ENCODE measurements around the gene HHAT.

HHAT gene

DNA sequence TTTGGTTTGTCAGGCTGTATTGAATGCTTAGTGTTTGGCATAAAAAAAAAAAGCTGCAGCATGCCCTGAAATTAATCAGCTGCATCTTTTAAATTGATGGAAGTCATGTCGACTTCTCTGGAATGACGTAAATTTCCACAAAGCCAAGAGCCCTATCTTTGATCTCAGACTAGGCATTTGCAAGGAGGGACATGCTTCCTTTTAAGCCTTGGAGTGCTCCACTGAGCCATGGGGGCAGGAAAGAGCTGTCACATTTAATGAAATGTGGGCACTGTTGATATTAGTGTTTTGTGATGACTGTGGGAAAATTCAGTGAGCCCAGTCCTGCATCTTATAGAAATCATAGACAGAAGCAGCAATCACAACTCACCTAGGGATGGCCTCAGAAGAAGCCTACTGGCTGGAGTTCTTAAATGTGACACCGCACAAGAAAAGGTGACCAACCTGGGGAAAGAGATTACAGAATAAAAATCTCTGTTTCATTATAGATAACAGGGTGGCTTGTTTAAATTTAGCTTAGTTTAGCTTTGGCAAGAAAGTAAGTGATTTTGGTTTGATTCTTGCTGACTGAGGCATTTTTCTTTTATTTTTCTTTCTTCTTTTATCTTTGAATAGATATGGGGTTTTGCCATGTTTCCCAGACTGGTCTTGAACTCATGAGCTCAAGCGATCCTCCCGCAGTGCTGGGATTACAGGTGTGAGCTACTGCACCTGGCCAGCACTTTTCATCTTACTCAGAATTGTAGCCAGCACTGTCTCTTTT is 188.2 kb downstream of the HHAT start:
- Histone ChIP-seq H3K36me3 (ENCODE audit: insufficient read depth, insufficient read length, low read length) (no peaks in the 10 kb centered on the region), H3K9ac (ENCODE audit: insufficient read length, low read depth) (no peak overlapping the region), H3K9me3 (ENCODE audit: insufficient read depth, low read length) (no peaks in the 10 kb centered on the region), H3K4me3 (ENCODE audit: insufficient read length, low read depth) (no peak overlapping the region), H3K4me1 (ENCODE audit: insufficient read depth, insufficient read length) (no peaks in the 10 kb centered on the region), H3K27me3 (ENCODE audit: insufficient read depth, insufficient read length) (no peaks in the 10 kb centered on the region)
- no peak for DNase-seq (ENCODE audit: low read depth, low spot score)
- TF ChIP-seq YY1 (IDR thresholded peaks at IDR 0.05; ENCODE audit: insufficient read depth, insufficient read length) (no peak), ZNF274 (IDR thresholded peaks at IDR 0.05; ENCODE audit: low read depth, low read length) (no peak), SUZ12 (IDR thresholded peaks at IDR 0.05; ENCODE audit: extremely low read depth, insufficient read depth, insufficient read length) (no peak)

DNA sequence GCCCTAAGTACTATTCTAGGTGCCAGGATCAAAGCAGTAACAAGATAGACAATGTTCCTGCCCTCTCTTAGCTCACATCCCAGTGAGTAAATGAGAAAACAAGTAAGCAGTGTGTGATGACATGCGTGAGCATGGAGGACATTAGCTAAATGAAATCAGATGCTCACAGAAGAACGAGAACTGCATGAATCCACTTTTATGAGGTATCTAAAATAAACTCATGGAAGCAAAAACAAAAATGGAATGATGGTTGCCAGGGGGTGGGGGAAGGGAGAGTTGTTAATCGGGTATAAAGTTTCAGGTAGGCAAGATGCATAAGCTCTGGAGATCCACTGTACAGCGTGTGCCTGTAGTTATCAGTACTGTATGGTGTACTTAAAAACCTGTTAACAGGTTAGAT is 195.1 kb downstream of the HHAT start:
- Histone ChIP-seq H3K4me3 (ENCODE audit: insufficient read length, low read depth) (no peak overlapping the region), H3K9me3 (ENCODE audit: insufficient read depth, low read length) (no peaks in the 10 kb centered on the region), H3K36me3 (ENCODE audit: insufficient read depth, insufficient read length, low read length) (no peaks in the 10 kb centered on the region), H3K9ac (ENCODE audit: insufficient read length, low read depth) (no peak overlapping the region), H3K4me1 (ENCODE audit: insufficient read depth, insufficient read length) (no peaks in the 10 kb centered on the region), H3K27me3 (ENCODE audit: insufficient read depth, insufficient read length) (no peaks in the 10 kb centered on the region)
- TF ChIP-seq YY1 (IDR thresholded peaks at IDR 0.05; ENCODE audit: insufficient read depth, insufficient read length) (no peak), SUZ12 (IDR thresholded peaks at IDR 0.05; ENCODE audit: extremely low read depth, insufficient read depth, insufficient read length) (no peak), ZNF274 (IDR thresholded peaks at IDR 0.05; ENCODE audit: low read depth, low read length) (no peak)
- no peak for DNase-seq (ENCODE audit: low read depth, low spot score)

DNA sequence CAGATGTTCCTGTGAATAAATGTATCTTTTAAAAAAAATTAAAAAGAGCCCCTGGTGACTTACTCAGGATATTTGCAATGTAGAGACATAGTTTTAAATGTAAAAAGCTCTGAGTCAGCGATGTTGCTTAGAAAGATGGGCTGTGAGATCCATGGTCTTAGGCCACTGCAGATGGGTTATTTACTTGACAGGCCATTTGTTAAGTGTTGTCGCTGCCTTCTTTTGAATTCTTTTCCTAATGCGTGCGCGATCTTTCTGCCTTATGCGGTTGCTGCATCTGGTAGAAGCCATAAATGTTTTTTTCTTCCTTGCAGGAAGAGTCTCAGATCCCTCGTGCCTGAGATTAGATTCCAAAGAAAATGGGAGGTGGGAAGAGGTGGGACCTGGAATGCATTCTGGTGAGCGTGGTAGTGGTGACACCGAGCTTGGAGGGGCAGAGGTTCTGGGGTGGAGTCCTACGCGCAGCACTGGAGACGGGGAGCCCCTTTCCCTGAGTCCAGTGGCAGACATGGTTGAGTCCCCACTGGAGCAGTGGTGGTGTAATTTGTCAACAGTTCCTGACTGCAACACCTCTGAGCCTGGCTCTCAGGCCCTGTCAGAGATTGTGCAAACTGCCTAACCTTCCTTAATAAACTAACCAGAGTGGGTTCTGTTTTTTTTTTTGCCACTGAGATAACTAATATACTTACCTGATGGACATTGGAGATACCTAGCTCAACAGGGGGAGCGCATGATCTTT is 197.2 kb downstream of the HHAT start:
- Histone ChIP-seq H3K27me3 (ENCODE audit: insufficient read depth, insufficient read length) (no peaks in the 10 kb centered on the region), H3K4me1 (ENCODE audit: insufficient read depth, insufficient read length) (no peaks in the 10 kb centered on the region), H3K9ac (ENCODE audit: insufficient read length, low read depth) (no peak overlapping the region), H3K9me3 (ENCODE audit: insufficient read depth, low read length) (no peaks in the 10 kb centered on the region), H3K4me3 (ENCODE audit: insufficient read length, low read depth) (no peak overlapping the region), H3K36me3 (ENCODE audit: insufficient read depth, insufficient read length, low read length) (no peaks in the 10 kb centered on the region)
- no peak for DNase-seq (ENCODE audit: low read depth, low spot score)
- TF ChIP-seq SUZ12 (IDR thresholded peaks at IDR 0.05; ENCODE audit: extremely low read depth, insufficient read depth, insufficient read length) (no peak), ZNF274 (IDR thresholded peaks at IDR 0.05; ENCODE audit: low read depth, low read length) (no peak), YY1 (IDR thresholded peaks at IDR 0.05; ENCODE audit: insufficient read depth, insufficient read length) (no peak)

DNA sequence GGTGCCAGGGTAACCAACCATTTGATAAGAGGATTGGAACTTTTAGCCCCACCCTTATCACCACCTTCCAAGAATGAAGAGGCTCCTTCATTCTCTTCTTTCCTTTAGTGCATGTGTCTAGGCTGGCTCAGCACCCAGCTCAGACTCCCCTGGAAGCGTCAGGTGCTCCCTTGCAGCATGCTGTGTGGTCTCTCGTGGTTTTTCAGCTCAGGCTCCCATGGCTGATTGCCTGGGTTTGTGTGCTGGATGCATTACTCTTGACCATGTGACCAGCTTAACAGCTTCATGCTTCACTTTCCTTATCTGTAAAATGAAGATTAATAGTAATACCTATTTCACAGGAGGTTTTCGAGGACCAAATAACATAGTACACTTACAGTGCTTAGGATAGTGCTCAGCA is 198.4 kb downstream of the HHAT start:
- H3K4me3 ChIP-seq (ENCODE audit: insufficient read length, low read depth), result no peak overlapping the region
- TF ChIP-seq ZNF274 (IDR thresholded peaks at IDR 0.05; ENCODE audit: low read depth, low read length) (no peak), SUZ12 (IDR thresholded peaks at IDR 0.05; ENCODE audit: extremely low read depth, insufficient read depth, insufficient read length) (no peak), YY1 (IDR thresholded peaks at IDR 0.05; ENCODE audit: insufficient read depth, insufficient read length) (no peak)
- no peaks in the 10 kb centered on the region for H3K27me3 ChIP-seq (ENCODE audit: insufficient read depth, insufficient read length)
- H3K9ac ChIP-seq (ENCODE audit: insufficient read length, low read depth), result no peak overlapping the region
- no peak for DNase-seq (ENCODE audit: low read depth, low spot score)
- no peaks in the 10 kb centered on the region for H3K4me1 ChIP-seq (ENCODE audit: insufficient read depth, insufficient read length)
- no peaks in the 10 kb centered on the region for H3K36me3 ChIP-seq (ENCODE audit: insufficient read depth, insufficient read length, low read length)
- H3K9me3 ChIP-seq (ENCODE audit: insufficient read depth, low read length), result no peaks in the 10 kb centered on the region

DNA sequence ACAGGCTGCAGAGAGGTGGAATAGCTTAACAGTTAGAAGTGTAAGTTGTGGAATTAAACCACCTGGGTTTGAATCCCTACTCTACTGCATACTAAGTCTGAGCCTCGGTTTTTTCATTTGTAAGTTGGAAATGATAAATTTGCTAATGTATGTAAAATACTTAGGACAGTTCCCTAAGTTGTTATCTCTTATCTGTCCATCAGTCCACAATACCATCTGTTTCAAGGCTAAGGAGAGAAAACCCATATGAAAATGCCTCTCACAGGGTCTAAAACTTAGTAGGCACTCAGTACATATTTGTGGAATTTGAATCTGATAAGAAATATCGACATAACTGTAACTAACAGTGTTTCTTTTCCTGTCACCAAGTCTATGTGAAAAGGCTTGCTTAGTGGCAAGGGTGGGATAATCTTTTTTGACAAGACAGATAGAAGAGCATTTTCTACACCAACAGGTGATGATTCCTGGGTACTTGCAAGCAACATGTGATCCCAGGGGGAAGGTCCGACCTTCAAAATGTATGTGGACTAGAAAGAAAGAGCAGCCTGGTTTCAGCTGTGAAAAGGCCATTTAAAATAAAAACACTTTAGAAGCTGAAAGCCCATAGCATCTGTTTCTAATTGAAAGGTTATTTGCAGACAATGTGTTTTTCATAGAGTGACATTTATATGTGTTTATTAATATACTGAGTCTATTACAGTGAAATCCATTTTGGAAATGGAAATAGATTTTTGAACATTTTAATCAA is 202.9 kb downstream of the HHAT start:
- no peaks in the 10 kb centered on the region for H3K36me3 ChIP-seq (ENCODE audit: insufficient read depth, insufficient read length, low read length)
- no peak overlapping the region for H3K4me3 ChIP-seq (ENCODE audit: insufficient read length, low read depth)
- DNase-seq (ENCODE audit: low read depth, low spot score), result no peak
- TF ChIP-seq SUZ12 (IDR thresholded peaks at IDR 0.05; ENCODE audit: extremely low read depth, insufficient read depth, insufficient read length) (no peak), YY1 (IDR thresholded peaks at IDR 0.05; ENCODE audit: insufficient read depth, insufficient read length) (no peak), ZNF274 (IDR thresholded peaks at IDR 0.05; ENCODE audit: low read depth, low read length) (no peak)
- H3K4me1 ChIP-seq (ENCODE audit: insufficient read depth, insufficient read length), result no peaks in the 10 kb centered on the region
- H3K9me3 ChIP-seq (ENCODE audit: insufficient read depth, low read length), result no peaks in the 10 kb centered on the region
- H3K27me3 ChIP-seq (ENCODE audit: insufficient read depth, insufficient read length), result no peaks in the 10 kb centered on the region
- H3K9ac ChIP-seq (ENCODE audit: insufficient read length, low read depth), result no peak overlapping the region

DNA sequence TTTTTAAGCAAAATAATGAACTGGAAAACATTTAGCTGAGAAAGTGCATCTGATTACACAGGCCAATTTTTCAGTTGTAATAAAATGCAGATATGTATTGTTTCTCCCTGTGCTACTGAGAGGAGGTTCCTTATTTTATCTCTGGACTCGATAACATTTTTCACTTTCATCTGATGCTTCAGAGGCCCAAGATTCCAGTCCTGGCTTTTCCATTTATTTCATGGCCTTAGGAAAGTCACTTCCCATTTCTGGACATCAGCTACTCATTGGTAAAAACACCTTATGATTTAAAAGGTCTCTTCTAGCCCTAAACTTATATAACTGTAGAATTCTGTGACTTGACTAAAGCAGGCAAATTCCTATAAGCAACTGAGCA is 203.5 kb downstream of the HHAT start:
- Histone ChIP-seq H3K27me3 (ENCODE audit: insufficient read depth, insufficient read length) (no peaks in the 10 kb centered on the region), H3K9me3 (ENCODE audit: insufficient read depth, low read length) (no peaks in the 10 kb centered on the region), H3K4me1 (ENCODE audit: insufficient read depth, insufficient read length) (no peaks in the 10 kb centered on the region), H3K9ac (ENCODE audit: insufficient read length, low read depth) (no peak overlapping the region), H3K4me3 (ENCODE audit: insufficient read length, low read depth) (no peak overlapping the region), H3K36me3 (ENCODE audit: insufficient read depth, insufficient read length, low read length) (no peaks in the 10 kb centered on the region)
- no peak for DNase-seq (ENCODE audit: low read depth, low spot score)
- TF ChIP-seq ZNF274 (IDR thresholded peaks at IDR 0.05; ENCODE audit: low read depth, low read length), result no peak
- no peak for TF ChIP-seq SUZ12 (IDR thresholded peaks at IDR 0.05; ENCODE audit: extremely low read depth, insufficient read depth, insufficient read length)

DNA sequence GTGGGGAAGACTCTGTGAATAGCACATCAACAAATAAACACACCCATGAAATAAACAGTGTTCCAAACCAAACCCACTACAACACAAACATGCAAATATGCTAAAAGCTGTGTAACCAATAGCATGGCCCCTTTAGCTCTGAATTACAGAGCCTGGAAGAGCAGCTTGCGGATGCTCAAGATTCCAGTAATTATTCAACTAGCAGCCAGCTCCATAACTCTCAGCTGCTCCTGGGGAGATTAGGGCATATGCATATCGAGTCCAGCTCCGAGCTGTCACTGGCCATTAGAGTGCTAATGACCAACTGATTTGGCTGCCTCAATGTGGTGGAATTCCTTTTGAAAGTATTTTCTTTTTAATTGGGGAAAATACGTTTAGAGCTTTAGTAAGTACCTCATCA is 207.1 kb downstream of the HHAT start:
- no peak overlapping the region for H3K9ac ChIP-seq (ENCODE audit: insufficient read length, low read depth)
- H3K4me1 ChIP-seq (ENCODE audit: insufficient read depth, insufficient read length), result no peaks in the 10 kb centered on the region
- TF ChIP-seq YY1 (IDR thresholded peaks at IDR 0.05; ENCODE audit: insufficient read depth, insufficient read length) (no peak), ZNF274 (IDR thresholded peaks at IDR 0.05; ENCODE audit: low read depth, low read length) (no peak), SUZ12 (IDR thresholded peaks at IDR 0.05; ENCODE audit: extremely low read depth, insufficient read depth, insufficient read length) (no peak)
- H3K4me3 ChIP-seq (ENCODE audit: insufficient read length, low read depth), result no peak overlapping the region
- DNase-seq (ENCODE audit: low read depth, low spot score), result peak; percentile 43
- H3K9me3 ChIP-seq (ENCODE audit: insufficient read depth, low read length), result no peaks in the 10 kb centered on the region
- H3K36me3 ChIP-seq (ENCODE audit: insufficient read depth, insufficient read length, low read length), result no peaks in the 10 kb centered on the region
- H3K27me3 ChIP-seq (ENCODE audit: insufficient read depth, insufficient read length), result no peaks in the 10 kb centered on the region
